GM12891 (cell line): ENCODE results near the gene NELFB.

ENCODE experiments used
- POLR2A ChIP-seq: IDR thresholded peaks from 2 replicates; pipeline ENCODE4 v1.6.1; 2011; ENCODE audit warnings: low read depth, low read length, control low read depth
- POLR2AphosphoS5 ChIP-seq: IDR thresholded peaks from 2 replicates; pipeline ENCODE4 v1.6.1; 2011; ENCODE audit warnings: low read depth, low read length, control low read depth
- POU2F2 ChIP-seq: IDR thresholded peaks from 2 replicates; pipeline ENCODE4 v1.6.1; 2011; ENCODE audit warnings: low read depth, mild to moderate bottlenecking, control low read depth, low read length, moderate library complexity
- TAF1 ChIP-seq: IDR thresholded peaks from 2 replicates; pipeline ENCODE4 v1.6.1; 2011; ENCODE audit warnings: low read depth, low read length, control low read depth

DNA sequence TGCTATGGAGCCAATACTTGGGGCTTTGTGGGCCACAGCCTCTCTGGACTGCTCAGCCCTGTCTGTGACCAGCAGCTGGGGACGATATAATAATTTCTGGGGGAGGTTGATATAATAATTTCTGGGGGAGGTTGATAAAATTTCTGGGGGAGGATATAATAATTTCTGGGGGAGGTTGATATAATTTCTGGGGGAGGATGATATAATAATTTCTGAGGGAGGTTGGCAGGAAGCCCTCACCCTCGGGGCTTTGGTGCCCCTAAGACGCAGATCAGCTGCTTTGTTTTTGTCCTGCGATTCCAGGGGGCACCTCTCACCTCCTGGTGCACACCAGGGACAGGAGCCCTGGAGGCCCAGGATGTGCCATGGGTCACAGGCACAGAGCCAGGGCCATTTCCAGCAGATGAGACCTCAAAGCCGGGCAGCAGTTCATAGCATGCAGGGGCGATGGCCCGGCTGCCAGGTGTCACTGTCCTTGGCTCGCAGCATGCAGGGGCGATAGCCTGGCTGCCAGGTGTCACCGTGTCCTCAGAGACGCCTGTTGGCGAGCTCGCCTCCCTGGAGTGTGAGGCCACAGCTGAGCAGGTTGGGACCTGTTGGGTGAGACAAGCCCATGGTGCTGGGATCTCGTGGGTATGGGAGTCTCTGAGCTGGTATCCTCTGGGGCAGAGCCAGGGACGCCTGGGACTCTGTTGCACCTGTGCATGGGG is 18.6 kb downstream of the NELFB start:
- TF ChIP-seq POLR2AphosphoS5 (no peak), POLR2A (no peak), TAF1 (no peak), POU2F2 (no peak)
